Measurements from ENCODE around the gene WNT8B.

The WNT8B gene

GRCh38 chr10:100505164-100505563 is 42.4 kb downstream of the WNT8B start:
- no peak for TF ChIP-seq CTCF (IDR thresholded peaks at IDR 0.05; ENCODE audit: control insufficient read depth, insufficient read depth, low read depth, low read length, missing control alignments)
- no peak overlapping the region for H3K4me3 ChIP-seq (ENCODE audit: control insufficient read depth, low read depth, low read length)
- DNase-seq (ENCODE audit: low read depth) = no peak

- TF ChIP-seq CTCF (IDR thresholded peaks at IDR 0.05; ENCODE audit: control insufficient read depth, insufficient read depth, low read depth, low read length, missing control alignments) = no peak
- no peak overlapping the region for H3K4me3 ChIP-seq (ENCODE audit: control insufficient read depth, low read depth, low read length)
- DNase-seq (ENCODE audit: low read depth) = peak; percentile 37
These were observed 44.0 kb downstream of the WNT8B start for GRCh38 chr10:100506596-100507356.

- H3K4me3 ChIP-seq (ENCODE audit: control insufficient read depth, low read depth, low read length) = no peak overlapping the region
- TF ChIP-seq CTCF (IDR thresholded peaks at IDR 0.05; ENCODE audit: control insufficient read depth, insufficient read depth, low read depth, low read length, missing control alignments) = no peak
- no peak for DNase-seq (ENCODE audit: low read depth)
These were observed 44.5 kb downstream of the WNT8B start for GRCh38 chr10:100507357-100507732.

GRCh38 chr10:100508266-100508665 is 45.5 kb downstream of the WNT8B start:
- TF ChIP-seq CTCF (IDR thresholded peaks at IDR 0.05; ENCODE audit: control insufficient read depth, insufficient read depth, low read depth, low read length, missing control alignments) = no peak
- H3K4me3 ChIP-seq (ENCODE audit: control insufficient read depth, low read depth, low read length) = no peak overlapping the region
- no peak for DNase-seq (ENCODE audit: low read depth)

GRCh38 chr10:100508691-100509150 is 45.9 kb downstream of the WNT8B start:
- no peak for DNase-seq (ENCODE audit: low read depth)
- TF ChIP-seq CTCF (IDR thresholded peaks at IDR 0.05; ENCODE audit: control insufficient read depth, insufficient read depth, low read depth, low read length, missing control alignments) = peak; percentile 77
- H3K4me3 ChIP-seq (ENCODE audit: control insufficient read depth, low read depth, low read length) = no peak overlapping the region

GRCh38 chr10:100509241-100509840 is 46.5 kb downstream of the WNT8B start:
- no peak overlapping the region for H3K4me3 ChIP-seq (ENCODE audit: control insufficient read depth, low read depth, low read length)
- DNase-seq (ENCODE audit: low read depth) = no peak
- TF ChIP-seq CTCF (IDR thresholded peaks at IDR 0.05; ENCODE audit: control insufficient read depth, insufficient read depth, low read depth, low read length, missing control alignments) = no peak
